ACHN (cell line): ENCODE data around the gene KIF16B.
"Not testable (repeated sequence)": the region's sequence is repeated elsewhere in the genome, so short reads cannot be mapped to it uniquely, and the experiment has no call there.

Experiments used
- DNase-seq: peaks from one replicate; pipeline ENCODE4 v3.0.0-alpha.2; 2015
- in situ Hi-C: cut with HindIII; loops from 2 replicates; pipeline ENCODE4 v1.10.0; 2017; ENCODE audit warnings: low sequenced_read_pairs, low pct_ligation_motif_present, low pct_unique_long_range_greater_than_20kb

Gene KIF16B

DNA sequence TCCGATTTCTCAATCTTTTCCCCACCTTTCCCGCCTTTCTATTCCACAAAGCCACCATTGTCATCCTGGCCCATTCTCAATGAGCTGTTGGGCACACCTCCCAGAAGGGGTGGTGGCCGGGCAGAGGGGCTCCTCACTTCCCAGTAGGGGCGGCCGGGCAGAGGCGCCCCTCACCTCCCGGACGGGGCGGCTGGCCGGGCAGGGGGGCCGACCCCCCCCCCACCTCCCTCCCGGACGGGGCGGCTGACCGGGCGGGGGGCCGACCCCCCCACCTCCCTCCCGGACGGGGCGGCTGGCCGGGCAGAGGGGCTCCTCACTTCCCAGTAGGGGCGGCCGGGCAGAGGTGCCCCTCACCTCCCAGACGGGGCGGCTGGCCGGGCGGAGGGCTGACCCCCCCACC lies 346.3 kb downstream of the KIF16B start:
- in situ Hi-C loops, DNase-seq: not testable (repeated sequence)

DNA sequence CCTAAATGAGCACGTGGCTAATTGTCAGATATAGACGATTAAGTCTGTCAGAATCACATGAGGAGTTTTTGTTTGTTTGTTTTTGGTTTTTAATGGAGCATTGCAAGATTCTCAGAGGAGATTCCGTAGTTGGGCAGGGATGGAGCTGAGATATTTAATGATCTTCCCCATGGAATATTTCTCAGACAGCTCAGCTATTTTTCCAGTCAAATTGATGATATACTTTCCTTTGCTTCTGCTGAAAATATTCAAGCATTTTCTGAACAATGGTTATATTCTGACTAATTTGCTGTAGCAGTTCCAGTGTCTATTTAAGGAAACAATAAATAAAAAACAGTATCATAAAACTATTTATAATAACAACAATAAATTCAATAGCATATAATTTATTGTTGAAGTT lies 348.4 kb downstream of the KIF16B start:
- in situ Hi-C loops: no loop called here
- no peak for DNase-seq

DNA sequence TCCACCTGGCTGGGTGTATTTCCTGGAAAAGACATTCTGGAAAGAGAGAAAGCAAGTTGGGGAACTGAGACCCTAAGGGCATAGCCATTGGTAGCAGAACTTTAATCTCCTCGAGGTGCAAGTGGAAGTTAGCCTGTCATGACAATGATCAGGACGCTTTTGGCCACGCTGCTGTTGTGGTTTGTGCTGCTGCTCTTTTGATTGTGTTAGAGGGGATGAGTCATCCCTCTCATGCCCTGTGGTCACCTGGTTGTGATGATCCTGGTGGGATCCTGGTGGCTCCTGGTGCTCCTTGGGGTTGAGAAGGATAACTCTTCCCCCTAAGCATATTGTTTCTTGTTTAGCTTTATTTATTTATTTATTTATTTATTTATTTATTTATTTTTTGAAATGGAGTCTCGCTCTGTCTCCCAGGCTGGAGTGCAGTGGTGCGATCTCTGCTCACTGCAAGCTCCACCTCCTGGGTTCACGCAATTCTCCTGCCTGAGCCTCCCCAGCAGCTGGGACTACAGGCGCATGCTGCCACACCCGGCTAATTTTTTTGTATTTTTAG lies 350.3 kb downstream of the KIF16B start:
- no peak for DNase-seq
- in situ Hi-C loops: no loop called here
